IPS-18a (cell line): ENCODE measurements around the gene OSBPL10.

Source experiments
- H3K27ac ChIP-seq: one replicate; pipeline ENCODE4 v1.5.1; 2013; ENCODE audit warnings: low read length
- H3K27me3 ChIP-seq: one replicate; pipeline ENCODE4 v1.6.1; 2013; ENCODE audit warnings: mild to moderate bottlenecking, low read length; ENCODE audit not compliant: control insufficient read depth, insufficient read depth
- H3K36me3 ChIP-seq: one replicate; pipeline ENCODE4 v1.6.1; 2013; ENCODE audit warnings: low read depth, low read length; ENCODE audit not compliant: control insufficient read depth
- H3K4me1 ChIP-seq: one replicate; pipeline ENCODE4 v1.6.1; 2013; ENCODE audit warnings: low read depth, low read length; ENCODE audit not compliant: control insufficient read depth
- H3K4me3 ChIP-seq: one replicate; pipeline ENCODE4 v1.5.1; 2013; ENCODE audit warnings: low read length
- H3K9ac ChIP-seq: one replicate; pipeline ENCODE4 v1.6.1; 2013; ENCODE audit warnings: mild to moderate bottlenecking, low read length, moderate library complexity
- H3K9me3 ChIP-seq: one replicate; pipeline ENCODE4 v1.6.1; 2013; ENCODE audit warnings: low read depth, low read length; ENCODE audit not compliant: control insufficient read depth

OSBPL10 gene

DNA sequence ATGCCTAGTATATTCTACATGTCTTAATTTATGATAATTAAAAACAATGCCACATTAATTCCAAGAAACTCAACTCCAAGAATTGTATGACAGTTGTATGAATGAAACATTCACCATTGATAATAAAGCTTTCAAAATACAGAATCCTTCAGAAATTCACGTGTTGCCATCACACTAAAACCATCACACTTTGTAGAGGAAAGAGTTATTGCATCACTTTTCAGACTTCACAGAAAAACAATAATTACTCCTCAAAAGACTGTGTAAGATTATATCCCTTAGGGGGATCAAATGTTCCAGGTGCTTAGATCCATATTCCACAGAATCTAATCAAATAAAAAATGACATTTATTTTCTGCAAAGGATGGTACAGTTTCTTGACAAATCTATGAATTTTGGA lies 85.0 kb downstream of the OSBPL10 start:
- Histone ChIP-seq H3K9me3 (no peaks in the 10 kb centered on the region), H3K27ac (no peak overlapping the region), H3K4me1 (peaks cover 49% of the 10 kb centered on the region), H3K4me3 (no peak overlapping the region), H3K36me3 (no peaks in the 10 kb centered on the region), H3K9ac (no peak overlapping the region), H3K27me3 (no peaks in the 10 kb centered on the region)

- H3K27me3 ChIP-seq: no peaks in the 10 kb centered on the region
- peaks cover 51% of the 10 kb centered on the region for H3K4me1 ChIP-seq
- no peak overlapping the region for H3K4me3 ChIP-seq
- H3K9ac ChIP-seq: no peak overlapping the region
- H3K27ac ChIP-seq: no peak overlapping the region
- H3K36me3 ChIP-seq: no peaks in the 10 kb centered on the region
- no peaks in the 10 kb centered on the region for H3K9me3 ChIP-seq
Observed at GRCh38 chr3:31895471-31895870, 85.6 kb downstream of the OSBPL10 start.

DNA sequence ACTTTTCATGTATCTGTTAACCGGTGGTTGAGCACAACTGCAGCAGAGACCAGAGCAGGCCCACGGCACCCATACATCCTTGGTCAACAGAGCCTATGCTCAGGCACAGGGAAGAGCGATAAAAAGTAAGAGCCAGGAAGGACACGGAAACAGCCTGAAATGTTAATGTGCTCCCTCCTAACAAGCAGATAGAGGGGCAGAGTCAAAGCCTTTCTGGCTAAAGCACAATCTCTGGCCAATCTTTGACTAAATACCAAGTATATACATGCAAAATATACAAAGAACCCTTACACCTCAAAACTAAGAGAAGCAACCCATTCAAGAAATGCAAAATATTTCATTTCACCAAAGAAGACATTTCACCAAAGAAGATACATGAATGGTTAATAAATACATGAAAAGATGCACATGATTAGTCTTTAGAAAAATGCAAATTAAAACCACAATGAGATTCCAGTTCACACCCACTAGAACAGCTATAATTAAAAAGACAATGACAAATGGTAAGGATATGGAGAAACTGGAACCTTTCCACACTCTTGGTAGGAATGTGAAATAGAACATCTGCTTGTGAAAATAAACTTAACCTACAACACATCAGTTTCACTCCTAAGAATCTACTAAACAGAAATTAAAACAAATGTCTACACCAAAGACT lies 88.0 kb downstream of the OSBPL10 start:
- H3K27me3 ChIP-seq: no peaks in the 10 kb centered on the region
- peaks cover 49% of the 10 kb centered on the region for H3K4me1 ChIP-seq
- no peak overlapping the region for H3K9ac ChIP-seq

DNA sequence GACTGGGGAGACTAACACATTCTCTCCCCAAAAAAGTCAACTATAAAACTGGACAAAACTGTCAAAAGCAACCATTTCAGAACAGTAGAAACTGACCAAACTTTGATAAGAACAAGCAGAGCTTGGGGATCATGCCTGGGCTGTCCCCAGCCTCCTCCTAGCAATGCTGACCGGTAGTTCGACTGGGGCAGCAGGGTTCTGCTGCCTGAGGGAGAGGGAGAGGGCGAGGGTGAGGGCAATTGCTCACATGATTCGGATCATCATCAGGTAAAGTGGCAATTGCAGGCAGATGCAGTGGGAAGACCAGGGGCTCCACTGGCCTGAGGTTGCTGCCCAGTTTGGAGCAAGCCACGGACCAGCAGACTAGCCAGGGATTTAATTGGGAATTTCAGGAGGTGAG lies 88.6 kb downstream of the OSBPL10 start:
- Histone ChIP-seq H3K9me3 (no peaks in the 10 kb centered on the region), H3K9ac (no peak overlapping the region), H3K4me3 (no peak overlapping the region), H3K4me1 (peaks cover 49% of the 10 kb centered on the region), H3K36me3 (no peaks in the 10 kb centered on the region), H3K27ac (no peak overlapping the region), H3K27me3 (no peaks in the 10 kb centered on the region)

More for the DNA sequence above, 88.0 kb downstream of the OSBPL10 start:
- Histone ChIP-seq H3K27ac (no peak overlapping the region), H3K4me3 (no peak overlapping the region), H3K36me3 (no peaks in the 10 kb centered on the region), H3K9me3 (no peaks in the 10 kb centered on the region)

DNA sequence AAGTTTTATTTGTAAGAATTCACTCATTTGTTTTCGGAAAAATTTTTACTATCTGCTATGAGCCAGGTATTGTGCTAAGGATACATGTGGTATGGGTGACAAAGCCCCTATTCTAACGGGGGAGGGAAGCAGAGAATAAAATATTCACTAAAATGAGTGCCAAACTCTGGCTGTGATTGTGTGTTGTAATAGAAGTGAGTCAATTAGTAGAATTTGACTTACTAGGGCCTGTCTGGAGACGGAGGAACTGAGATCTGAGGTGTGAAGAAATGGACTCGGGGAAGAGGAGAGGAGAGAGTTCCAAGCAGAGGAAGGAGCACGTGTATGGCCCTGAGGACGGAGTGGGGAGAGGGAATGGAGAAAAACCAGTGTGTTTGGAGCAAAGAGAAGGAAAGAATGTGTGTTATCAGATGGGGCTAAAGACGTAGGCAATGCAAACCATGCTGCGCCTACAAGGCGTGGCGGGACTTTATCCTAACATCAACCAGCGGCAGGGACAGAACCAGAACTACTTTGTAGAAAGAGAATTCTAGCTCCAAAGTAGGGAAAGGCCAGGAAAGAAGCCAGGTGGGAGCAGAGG lies 89.1 kb downstream of the OSBPL10 start:
- Histone ChIP-seq H3K36me3 (no peaks in the 10 kb centered on the region), H3K9ac (no peak overlapping the region), H3K27me3 (no peaks in the 10 kb centered on the region), H3K27ac (no peak overlapping the region), H3K4me1 (peaks cover 44% of the 10 kb centered on the region), H3K9me3 (no peaks in the 10 kb centered on the region), H3K4me3 (no peak overlapping the region)

- no peaks in the 10 kb centered on the region for H3K9me3 ChIP-seq
- peaks cover 35% of the 10 kb centered on the region for H3K4me1 ChIP-seq
- H3K4me3 ChIP-seq: no peak overlapping the region
- H3K27me3 ChIP-seq: no peaks in the 10 kb centered on the region
- no peak overlapping the region for H3K9ac ChIP-seq
- no peak overlapping the region for H3K27ac ChIP-seq
- H3K36me3 ChIP-seq: no peaks in the 10 kb centered on the region
Observed at GRCh38 chr3:31890742-31891469, 90.2 kb downstream of the OSBPL10 start.

DNA sequence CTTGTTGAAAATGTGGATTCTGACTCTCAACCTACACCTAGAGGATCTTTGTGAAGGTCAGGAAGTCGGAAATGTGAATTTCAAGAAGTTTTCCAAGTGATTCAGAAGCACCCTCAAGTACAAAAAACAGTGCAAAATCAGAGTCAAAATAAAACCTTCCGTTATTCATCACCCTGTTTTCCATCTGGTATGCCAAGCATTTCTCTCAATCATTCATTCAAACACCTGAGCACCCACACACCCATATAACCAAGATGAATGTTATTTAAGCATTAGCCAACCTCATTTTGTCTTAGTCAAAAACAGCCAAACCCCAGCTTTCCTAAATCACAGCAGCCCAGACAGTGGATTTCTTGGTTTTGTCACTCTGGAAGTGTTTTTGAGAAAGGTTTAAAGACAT lies 91.1 kb downstream of the OSBPL10 start:
- peaks cover 35% of the 10 kb centered on the region for H3K4me1 ChIP-seq
- no peaks in the 10 kb centered on the region for H3K27me3 ChIP-seq
- no peak overlapping the region for H3K27ac ChIP-seq
- no peaks in the 10 kb centered on the region for H3K36me3 ChIP-seq
- no peaks in the 10 kb centered on the region for H3K9me3 ChIP-seq
- no peak overlapping the region for H3K9ac ChIP-seq
- H3K4me3 ChIP-seq: no peak overlapping the region

DNA sequence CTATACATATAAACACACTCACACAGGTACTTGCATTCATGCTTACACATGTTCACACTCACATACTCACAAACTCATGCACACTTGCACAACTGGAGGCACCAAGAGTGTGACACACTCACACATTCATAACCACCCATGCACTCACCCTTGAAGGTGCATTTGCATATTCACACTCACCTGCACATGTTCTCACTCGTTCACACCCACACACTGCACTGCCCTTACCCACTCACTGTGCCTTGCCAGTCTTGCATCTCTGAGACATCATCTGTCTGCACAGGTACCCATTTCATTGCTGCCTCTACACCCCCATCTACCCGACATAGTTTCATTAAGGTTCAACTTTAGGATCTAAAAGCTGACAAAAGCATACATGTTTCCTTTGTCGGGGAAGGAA lies 95.8 kb downstream of the OSBPL10 start:
- no peaks in the 10 kb centered on the region for H3K36me3 ChIP-seq
- no peak overlapping the region for H3K4me3 ChIP-seq
- no peaks in the 10 kb centered on the region for H3K9me3 ChIP-seq
- H3K4me1 ChIP-seq: peaks cover 4% of the 10 kb centered on the region
- H3K9ac ChIP-seq: no peak overlapping the region
- no peak overlapping the region for H3K27ac ChIP-seq
- no peaks in the 10 kb centered on the region for H3K27me3 ChIP-seq

- Histone ChIP-seq H3K27ac (no peak overlapping the region), H3K4me3 (no peak overlapping the region)
Observed at GRCh38 chr3:31884251-31884650, 96.8 kb downstream of the OSBPL10 start.

GRCh38 chr3:31882895-31883294 lies 98.2 kb downstream of the OSBPL10 start:
- H3K27ac ChIP-seq: no peak overlapping the region
- no peak overlapping the region for H3K4me3 ChIP-seq
- no peak overlapping the region for H3K9ac ChIP-seq
- H3K27me3 ChIP-seq: no peaks in the 10 kb centered on the region
- no peaks in the 10 kb centered on the region for H3K9me3 ChIP-seq
- peaks cover 4% of the 10 kb centered on the region for H3K4me1 ChIP-seq
- H3K36me3 ChIP-seq: no peaks in the 10 kb centered on the region

More at GRCh38 chr3:31884251-31884650, 96.8 kb downstream of the OSBPL10 start:
- no peaks in the 10 kb centered on the region for H3K36me3 ChIP-seq
- peaks cover 4% of the 10 kb centered on the region for H3K4me1 ChIP-seq
- no peaks in the 10 kb centered on the region for H3K27me3 ChIP-seq
- H3K9me3 ChIP-seq: no peaks in the 10 kb centered on the region
- H3K9ac ChIP-seq: no peak overlapping the region

GRCh38 chr3:31882431-31882830 lies 98.6 kb downstream of the OSBPL10 start:
- H3K9me3 ChIP-seq: no peaks in the 10 kb centered on the region
- no peak overlapping the region for H3K27ac ChIP-seq
- H3K4me1 ChIP-seq: peaks cover 4% of the 10 kb centered on the region
- no peak overlapping the region for H3K4me3 ChIP-seq
- no peaks in the 10 kb centered on the region for H3K27me3 ChIP-seq
- H3K36me3 ChIP-seq: no peaks in the 10 kb centered on the region
- H3K9ac ChIP-seq: no peak overlapping the region
